GM23338 (cell line): ENCODE measurements around the gene MLH1. TPM values are rescaled to one million over a fixed set of nuclear protein-coding genes. Genes with fewer than 3 reads are reported as not detected.

ENCODE experiments used
- ATAC-seq: fragments of 200-7000 bp; cut with Tn5 transposase; 3 replicates; pipeline ENCODE4 v1.9.1; 2020
- DNase-seq: peaks from one replicate; pipeline ENCODE4 v3.0.0-alpha.2; 2015; ENCODE audit warnings: low spot score
- H2AFZ ChIP-seq: fragments of 200-600 bp; sonication (generic); 2 replicates; pipeline ENCODE4 v1.8.0; 2016; ENCODE audit warnings: antibody characterized with exemption, mild to moderate bottlenecking, moderate library complexity
- H3F3A ChIP-seq: fragments of 200-600 bp; sonication (generic); replicated peaks from 2 replicates; pipeline ENCODE4 v1.8.0; 2017; ENCODE audit warnings: antibody characterized with exemption, mixed run types, low read depth
- H3K27ac ChIP-seq: fragments of 200-600 bp; sonication (generic); 2 replicates; pipeline ENCODE4 v1.6.1; 2016; ENCODE audit warnings: low read depth
- H3K27me3 ChIP-seq: fragments of 200-600 bp; sonication (generic); 2 replicates; pipeline ENCODE4 v1.8.0; 2016; ENCODE audit warnings: mild to moderate bottlenecking, mixed run types, moderate library complexity; ENCODE audit not compliant: insufficient read depth
- H3K36me3 ChIP-seq: fragments of 200-600 bp; sonication (generic); 2 replicates; pipeline ENCODE4 v1.8.0; 2016; ENCODE audit warnings: mild to moderate bottlenecking; ENCODE audit not compliant: insufficient read depth
- H3K4me1 ChIP-seq: fragments of 200-600 bp; sonication (generic); 2 replicates; pipeline ENCODE4 v1.8.0; 2016; ENCODE audit warnings: mild to moderate bottlenecking, moderate library complexity; ENCODE audit not compliant: insufficient read depth
- H3K4me2 ChIP-seq: fragments of 200-600 bp; sonication (generic); 2 replicates; pipeline ENCODE4 v1.7.1; 2017; ENCODE audit warnings: mixed run types
- H3K4me3 ChIP-seq: fragments of 200-600 bp; sonication (generic); 2 replicates; pipeline ENCODE4 v1.6.1; 2016; ENCODE audit warnings: mixed run types
- H3K79me2 ChIP-seq: fragments of 200-600 bp; sonication (generic); replicated peaks from 2 replicates; pipeline ENCODE4 v1.8.0; 2017; ENCODE audit warnings: mild to moderate bottlenecking; ENCODE audit not compliant: insufficient read depth
- H3K9me2 ChIP-seq: fragments of 200-600 bp; sonication (generic); 2 replicates; pipeline ENCODE4 v1.8.0; 2017; ENCODE audit not compliant: insufficient read depth
- H4K20me1 ChIP-seq: fragments of 200-600 bp; sonication (generic); replicated peaks from 2 replicates; pipeline ENCODE4 v1.8.0; 2017; ENCODE audit warnings: mild to moderate bottlenecking; ENCODE audit not compliant: insufficient read depth
- H3K27ac Mint-ChIP-seq: 2 replicates; pipeline ENCODE4 v1.8.0; 2020; ENCODE audit warnings: inconsistent platforms, mild to moderate bottlenecking, moderate library complexity, mixed read lengths
- H3K27me3 Mint-ChIP-seq: 3 replicates; pipeline ENCODE4 v1.8.0; 2022; ENCODE audit warnings: low read depth, mild to moderate bottlenecking, moderate library complexity, mixed read lengths, inconsistent platforms; ENCODE audit not compliant: insufficient read depth, poor library complexity
- H3K36me3 Mint-ChIP-seq: 3 replicates; pipeline ENCODE4 v1.8.0; 2021; ENCODE audit warnings: low read depth, mild to moderate bottlenecking, inconsistent platforms, moderate library complexity, mixed read lengths
- H3K4me1 Mint-ChIP-seq: 3 replicates; pipeline ENCODE4 v1.8.0; 2020; ENCODE audit warnings: mild to moderate bottlenecking, inconsistent platforms, mixed read lengths
- H3K4me3 Mint-ChIP-seq: 3 replicates; pipeline ENCODE4 v1.8.0; 2021; ENCODE audit warnings: moderate library complexity, mild to moderate bottlenecking, inconsistent platforms, mixed read lengths
- H3K9me3 Mint-ChIP-seq: 3 replicates; pipeline ENCODE4 v1.8.0; 2020; ENCODE audit warnings: moderate library complexity, mild to moderate bottlenecking, inconsistent platforms, mixed read lengths
- CREB1 ChIP-seq: fragments of 250-450 bp; sonication (Bioruptor Pico); IDR thresholded peaks from 2 replicates; pipeline ENCODE4 v1.5.0; 2020; ENCODE audit warnings: low read depth, mild to moderate bottlenecking, moderate library complexity
- ETS1 ChIP-seq: IDR thresholded peaks from 2 replicates; pipeline ENCODE4 v1.6.1; 2016; ENCODE audit warnings: antibody characterized with exemption
- EZH2 ChIP-seq: fragments of 200-600 bp; sonication (generic); IDR thresholded peaks from one replicate; pipeline ENCODE4 v1.8.0; 2017; ENCODE audit warnings: antibody characterized with exemption, mild to moderate bottlenecking, low read depth; ENCODE audit not compliant: unreplicated experiment
- EZH2phosphoT487 ChIP-seq: fragments of 200-600 bp; sonication (generic); IDR thresholded peaks from one replicate; pipeline ENCODE4 v1.8.1; 2018; ENCODE audit warnings: antibody characterized with exemption; ENCODE audit not compliant: unreplicated experiment
- JUNB ChIP-seq: IDR thresholded peaks from one replicate; pipeline ENCODE4 v1.6.1; 2016; ENCODE audit warnings: antibody characterized with exemption; ENCODE audit not compliant: unreplicated experiment
- NANOG ChIP-seq: IDR thresholded peaks from 2 replicates; pipeline ENCODE4 v1.6.1; 2016; ENCODE audit warnings: antibody characterized with exemption, borderline replicate concordance
- POLR2AphosphoS5 ChIP-seq: IDR thresholded peaks from 2 replicates; pipeline ENCODE4 v1.6.1; 2016; ENCODE audit warnings: antibody characterized with exemption, low read depth
- REST ChIP-seq: IDR thresholded peaks from one replicate; pipeline ENCODE4 v1.6.1; 2018; ENCODE audit warnings: antibody characterized with exemption; ENCODE audit not compliant: unreplicated experiment
- STAT1 ChIP-seq: IDR thresholded peaks from one replicate; pipeline ENCODE4 v1.6.1; 2016; ENCODE audit warnings: antibody characterized with exemption; ENCODE audit not compliant: unreplicated experiment
- ZNF114 ChIP-seq: fragments of 250-450 bp; sonication (Bioruptor Pico); IDR thresholded peaks from 2 replicates; pipeline ENCODE4 v1.5.0; 2020; ENCODE audit warnings: mild to moderate bottlenecking, moderate library complexity
- ZNF331 ChIP-seq: fragments of 250-450 bp; sonication (Bioruptor Pico); IDR thresholded peaks from 2 replicates; pipeline ENCODE4 v1.5.0; 2020; ENCODE audit warnings: low read depth, mild to moderate bottlenecking, moderate library complexity
- polyA plus RNA-seq: library from polyadenylated mRNA; unstranded; fragments of >200 nt; fragmentation: Nextera tagmentation; extraction: Ambion mirVana; gene quantifications from 2 replicates; pipeline ENCODE4 v1.2.1, GENCODE V29; 2016
- total RNA-seq: library from RNA; depleted of rRNA; stranded (reverse); fragments of >200 nt; shearing (Covaris generic); gene quantifications from 2 replicates; pipeline ENCODE4 v1.2.3, GENCODE V29; 2014
- TF ChIP-seq, protein P1 (sequence below), 2 experiments: fragments of 200-600 bp in 1 of 2; sonication (generic) in 1 of 2; conservative IDR thresholded peaks; 2 replicates each; pipeline versions ENCODE4 v1.5.1 to v1.6.1; 2016 to 2017; ENCODE audit warnings: antibody characterized with exemption in 2 of 2, low read depth in 2 of 2, mild to moderate bottlenecking in 2 of 2, moderate library complexity in 1 of 2

The MLH1 gene
- total and polyA plus RNA-seq, 2 experiments from 2014 or later = 31.7 to 58.0 TPM

DNA sequence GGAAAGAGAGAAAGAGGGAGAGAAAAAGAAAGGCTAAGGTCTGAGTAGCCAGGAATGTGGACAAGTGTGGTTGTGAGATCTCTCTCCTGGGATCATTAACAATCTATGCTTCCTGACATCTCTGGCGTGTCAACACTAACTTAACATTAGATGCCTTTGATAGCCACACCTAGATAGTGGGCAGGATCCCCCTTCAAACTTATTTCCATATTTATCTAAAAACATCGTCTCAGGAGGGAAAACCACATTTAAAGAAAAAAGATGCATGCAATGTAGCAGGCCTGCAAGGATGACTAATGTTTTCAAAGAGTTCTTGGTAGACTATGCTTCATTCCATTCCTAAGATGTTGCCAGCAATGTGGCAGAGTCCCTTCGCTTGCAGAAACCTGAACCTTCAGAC, 80.9 kb downstream of the MLH1 start (continued):
- TF ChIP-seq EZH2phosphoT487 (no peak), EZH2 (no peak), REST (no peak), STAT1 (no peak), CREB1 (CRISPR knock-in tag) (no peak), POLR2AphosphoS5 (no peak), NANOG (no peak), ZNF114 (CRISPR knock-in tag) (no peak), ETS1 (no peak), JUNB (no peak)
- TF ChIP-seq, protein P1, sequence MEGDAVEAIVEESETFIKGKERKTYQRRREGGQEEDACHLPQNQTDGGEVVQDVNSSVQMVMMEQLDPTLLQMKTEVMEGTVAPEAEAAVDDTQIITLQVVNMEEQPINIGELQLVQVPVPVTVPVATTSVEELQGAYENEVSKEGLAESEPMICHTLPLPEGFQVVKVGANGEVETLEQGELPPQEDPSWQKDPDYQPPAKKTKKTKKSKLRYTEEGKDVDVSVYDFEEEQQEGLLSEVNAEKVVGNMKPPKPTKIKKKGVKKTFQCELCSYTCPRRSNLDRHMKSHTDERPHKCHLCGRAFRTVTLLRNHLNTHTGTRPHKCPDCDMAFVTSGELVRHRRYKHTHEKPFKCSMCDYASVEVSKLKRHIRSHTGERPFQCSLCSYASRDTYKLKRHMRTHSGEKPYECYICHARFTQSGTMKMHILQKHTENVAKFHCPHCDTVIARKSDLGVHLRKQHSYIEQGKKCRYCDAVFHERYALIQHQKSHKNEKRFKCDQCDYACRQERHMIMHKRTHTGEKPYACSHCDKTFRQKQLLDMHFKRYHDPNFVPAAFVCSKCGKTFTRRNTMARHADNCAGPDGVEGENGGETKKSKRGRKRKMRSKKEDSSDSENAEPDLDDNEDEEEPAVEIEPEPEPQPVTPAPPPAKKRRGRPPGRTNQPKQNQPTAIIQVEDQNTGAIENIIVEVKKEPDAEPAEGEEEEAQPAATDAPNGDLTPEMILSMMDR (conservative IDR thresholded peaks at IDR 0.05; ENCODE audit: low read depth in 2 of 2) = no peak

DNA sequence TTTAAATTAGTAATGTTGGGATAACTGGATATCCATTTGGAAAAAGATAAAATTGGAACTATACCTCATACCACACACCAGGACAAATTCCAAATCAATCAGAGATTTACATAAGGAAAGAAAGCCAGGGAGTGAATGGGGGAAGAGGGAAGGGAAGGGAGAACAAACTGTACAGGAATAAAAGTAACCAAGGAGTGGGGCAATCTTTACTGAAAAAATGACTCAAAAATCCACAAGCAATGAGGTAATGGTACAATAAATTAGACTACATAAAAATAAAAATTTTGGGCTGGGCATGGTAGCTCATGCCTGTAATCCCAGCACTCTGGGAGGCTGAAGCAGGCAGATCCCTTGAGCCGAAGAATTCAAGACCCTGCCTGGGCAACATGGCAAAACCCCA, 82.6 kb downstream of the MLH1 start:
- Histone ChIP-seq H2AFZ (no peak overlapping the region), H3K36me3 (no peaks in the 10 kb centered on the region), H3K4me2 (no peak overlapping the region), H3K79me2 (no peaks in the 10 kb centered on the region), H3F3A (no peaks in the 10 kb centered on the region), H3K9me2 (no peaks in the 10 kb centered on the region), H4K20me1 (no peaks in the 10 kb centered on the region), H3K4me1 (no peaks in the 10 kb centered on the region), H3K27ac (no peak overlapping the region), H3K4me3 (no peak overlapping the region), H3K27me3 (no peaks in the 10 kb centered on the region)
- Mint-ChIP-seq H3K36me3 (peaks cover 2% of the 10 kb centered on the region; the same call in 1 of the 3 replicates), H3K9me3 (no peaks in the 10 kb centered on the region), H3K4me1 (no peaks in the 10 kb centered on the region), H3K4me3 (no peak overlapping the region), H3K27ac (no peak overlapping the region), H3K27me3 (no peaks in the 10 kb centered on the region)
- ATAC-seq (no peak), DNase-seq (no peak)
- TF ChIP-seq ETS1 (no peak), EZH2phosphoT487 (no peak), CREB1 (CRISPR knock-in tag) (no peak), ZNF114 (CRISPR knock-in tag) (no peak), ZNF331 (CRISPR knock-in tag) (no peak), REST (no peak), JUNB (no peak)
- TF ChIP-seq, protein P1 (conservative IDR thresholded peaks at IDR 0.05; ENCODE audit: low read depth in 2 of 2) = no peak
